ENCODE results near the gene GPR37L1. TPM values are rescaled to one million over a fixed set of nuclear protein-coding genes. Genes with fewer than 3 reads are reported as not detected.

GPR37L1 gene
- total and polyA plus RNA-seq, 12 donors: 0.03 to 0.20 (median 0.05) TPM; not detected in 7

DNA sequence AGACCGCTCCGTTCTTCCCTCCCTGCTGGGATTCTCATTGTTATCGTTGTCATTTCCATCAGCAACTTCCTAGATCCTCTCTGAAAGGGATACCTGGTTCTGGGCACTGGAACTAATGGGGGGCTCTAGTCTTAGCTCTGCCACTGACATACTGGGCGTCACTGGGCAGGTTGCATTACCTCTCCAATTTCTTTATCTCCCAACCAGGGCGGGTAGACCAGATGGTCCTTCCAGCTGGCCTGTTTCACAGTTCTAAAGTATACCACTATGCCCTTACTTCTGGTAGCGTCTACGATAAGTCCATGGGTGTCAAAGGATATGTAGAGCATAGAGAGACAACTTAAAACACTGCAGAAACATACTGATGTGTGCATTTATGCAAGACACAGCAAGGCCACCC is 1.4 kb downstream of the GPR37L1 start:
- H3K27me3 ChIP-seq: no peaks in the 10 kb centered on the region
- WGBS, 2 donors: 76 to 82% methylated on average over 7 of the region's 7 CpGs
- no peaks in the 10 kb centered on the region for H3K36me3 ChIP-seq
- no peaks in the 10 kb centered on the region for H3K9me3 ChIP-seq
- ATAC-seq: no peak
- H3K4me3 ChIP-seq: no peak overlapping the region
- peaks cover 0 to 5% (median 0%) of the 10 kb centered on the region in 9 donors for H3K4me1 ChIP-seq
- no peak for DNase-seq
- TF ChIP-seq, protein P1, sequence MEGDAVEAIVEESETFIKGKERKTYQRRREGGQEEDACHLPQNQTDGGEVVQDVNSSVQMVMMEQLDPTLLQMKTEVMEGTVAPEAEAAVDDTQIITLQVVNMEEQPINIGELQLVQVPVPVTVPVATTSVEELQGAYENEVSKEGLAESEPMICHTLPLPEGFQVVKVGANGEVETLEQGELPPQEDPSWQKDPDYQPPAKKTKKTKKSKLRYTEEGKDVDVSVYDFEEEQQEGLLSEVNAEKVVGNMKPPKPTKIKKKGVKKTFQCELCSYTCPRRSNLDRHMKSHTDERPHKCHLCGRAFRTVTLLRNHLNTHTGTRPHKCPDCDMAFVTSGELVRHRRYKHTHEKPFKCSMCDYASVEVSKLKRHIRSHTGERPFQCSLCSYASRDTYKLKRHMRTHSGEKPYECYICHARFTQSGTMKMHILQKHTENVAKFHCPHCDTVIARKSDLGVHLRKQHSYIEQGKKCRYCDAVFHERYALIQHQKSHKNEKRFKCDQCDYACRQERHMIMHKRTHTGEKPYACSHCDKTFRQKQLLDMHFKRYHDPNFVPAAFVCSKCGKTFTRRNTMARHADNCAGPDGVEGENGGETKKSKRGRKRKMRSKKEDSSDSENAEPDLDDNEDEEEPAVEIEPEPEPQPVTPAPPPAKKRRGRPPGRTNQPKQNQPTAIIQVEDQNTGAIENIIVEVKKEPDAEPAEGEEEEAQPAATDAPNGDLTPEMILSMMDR (IDR thresholded peaks at IDR 0.05): no peak
- intact Hi-C loops (cut with DNase I): no loop called here
- H3K27ac ChIP-seq: no peak overlapping the region

DNA sequence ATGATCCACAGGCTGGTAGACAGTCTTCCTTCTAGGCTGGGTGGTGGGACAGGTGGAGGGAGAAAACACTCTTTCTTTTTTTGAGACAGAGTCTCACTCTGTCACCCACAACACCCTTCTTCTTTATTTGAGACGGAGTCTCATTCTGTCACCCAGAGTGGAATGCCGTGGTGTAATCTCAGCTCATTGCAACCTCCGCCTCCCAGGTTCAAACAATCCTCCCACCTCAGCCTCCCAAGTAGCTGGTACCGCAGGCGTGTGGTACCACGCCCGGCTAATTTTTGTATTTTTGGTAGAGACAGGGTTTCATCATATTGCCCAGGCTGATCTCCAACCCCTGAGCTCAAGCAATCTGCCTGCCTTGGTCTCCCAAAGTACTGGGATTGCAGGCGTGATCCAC is 2.9 kb downstream of the GPR37L1 start:
- no peaks in the 10 kb centered on the region for H3K27me3 ChIP-seq
- peaks cover 0 to 14% (median under 1%) of the 10 kb centered on the region in 9 donors for H3K4me1 ChIP-seq
- intact Hi-C loops (cut with DNase I): no loop called here
- no peak overlapping the region for H3K27ac ChIP-seq
- H3K36me3 ChIP-seq: no peaks in the 10 kb centered on the region
- no peak overlapping the region for H3K4me3 ChIP-seq
- no peaks in the 10 kb centered on the region for H3K9me3 ChIP-seq
- TF ChIP-seq, protein P1 (IDR thresholded peaks at IDR 0.05): no peak
- no peak for ATAC-seq
- no peak for DNase-seq
- 89 to 94% methylated on average over 8 of the region's 8 CpGs for WGBS, 2 donors

DNA sequence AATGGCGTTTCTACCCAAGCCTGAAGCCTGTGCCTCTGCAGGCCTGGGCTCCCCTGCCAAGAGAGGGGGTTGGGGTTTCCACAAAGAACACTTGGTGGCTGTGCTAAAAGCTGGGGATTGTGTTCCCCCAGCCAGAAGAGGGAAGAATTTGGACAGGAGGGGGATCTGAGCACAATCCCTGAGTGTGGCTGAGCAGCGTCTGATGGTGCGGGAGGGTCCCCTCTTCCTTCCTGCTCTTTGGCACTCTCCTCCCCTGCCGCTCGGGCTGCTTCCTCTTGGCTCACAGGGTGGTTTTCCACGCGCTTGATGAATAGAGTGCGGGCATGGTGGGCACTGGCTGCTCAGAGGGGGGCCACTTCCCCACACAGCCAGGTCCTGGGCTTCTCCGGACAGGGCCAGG is 3.7 kb downstream of the GPR37L1 start:
- no peak for DNase-seq
- 43 to 48% methylated on average over 9 of the region's 9 CpGs for WGBS, 2 donors

DNA sequence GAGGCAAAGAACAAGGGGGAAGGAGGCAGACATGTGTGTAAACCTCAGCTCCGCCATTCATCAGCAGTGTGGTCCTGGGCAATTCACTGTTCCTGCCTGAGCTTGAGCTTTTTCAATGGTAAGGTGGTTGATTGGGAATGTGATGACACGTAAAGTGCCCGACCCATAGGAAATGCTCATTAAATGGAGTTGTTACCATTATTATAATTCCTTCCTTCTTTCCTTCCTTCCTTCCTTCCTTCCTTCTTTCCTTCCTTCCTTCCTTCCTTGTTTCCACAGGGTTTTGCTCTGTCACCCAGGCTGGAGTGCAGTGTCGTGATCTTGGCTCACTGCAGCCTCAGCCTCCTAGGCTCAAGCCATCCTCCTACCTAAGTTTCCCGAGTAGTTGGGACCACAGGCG is 4.3 kb downstream of the GPR37L1 start:
- 73 to 82% methylated on average over 6 of the region's 6 CpGs for WGBS, 2 donors
- peaks cover 0 to 2% (median 0%) of the 10 kb centered on the region in 9 donors for H3K36me3 ChIP-seq
- no peaks in the 10 kb centered on the region for H3K27me3 ChIP-seq
- intact Hi-C loops (cut with DNase I): no loop called here
- ATAC-seq: no peak
- TF ChIP-seq, protein P1 (IDR thresholded peaks at IDR 0.05): no peak
- peaks cover 2 to 23% (median 10%) of the 10 kb centered on the region in 9 donors for H3K4me1 ChIP-seq
- no peaks in the 10 kb centered on the region for H3K9me3 ChIP-seq
- no peak for DNase-seq
- H3K27ac ChIP-seq: no peak overlapping the region
- H3K4me3 ChIP-seq: no peak overlapping the region

More for the DNA sequence above, 3.7 kb downstream of the GPR37L1 start:
- no peaks in the 10 kb centered on the region for H3K9me3 ChIP-seq
- peaks cover 0 to 17% (median 4%) of the 10 kb centered on the region in 9 donors for H3K4me1 ChIP-seq
- TF ChIP-seq, protein P1 (IDR thresholded peaks at IDR 0.05): no peak
- no peaks in the 10 kb centered on the region for H3K36me3 ChIP-seq
- intact Hi-C loops (cut with DNase I): no loop called here
- no peaks in the 10 kb centered on the region for H3K27me3 ChIP-seq
- H3K27ac ChIP-seq: no peak overlapping the region
- no peak for ATAC-seq
- no peak overlapping the region for H3K4me3 ChIP-seq
